ENCODE data around the gene MTARC1.

Gene MTARC1

GRCh38 chr1:220769205-220769604 lies 17.5 kb upstream of the MTARC1 start:
- DNase-seq (ENCODE audit: low read depth in 3 of 3, low spot score in 1 of 3): no peak

- DNase-seq (ENCODE audit: low read depth in 3 of 3, low spot score in 1 of 3): no peak
Observed at GRCh38 chr1:220770245-220770913, 16.3 kb upstream of the MTARC1 start.

- DNase-seq (ENCODE audit: low read depth in 3 of 3, low spot score in 1 of 3): no peak
Observed at GRCh38 chr1:220772846-220773245, 13.9 kb upstream of the MTARC1 start.

GRCh38 chr1:220775240-220775853 lies 11.4 kb upstream of the MTARC1 start:
- DNase-seq (ENCODE audit: low read depth in 3 of 3, low spot score in 1 of 3): peak in 1 of 3 donors; percentile 25

GRCh38 chr1:220776254-220776653 lies 10.5 kb upstream of the MTARC1 start:
- no peak for DNase-seq (ENCODE audit: low read depth in 3 of 3, low spot score in 1 of 3)

GRCh38 chr1:220776720-220777326 lies 9.9 kb upstream of the MTARC1 start:
- DNase-seq (ENCODE audit: low read depth in 3 of 3, low spot score in 1 of 3): peak in 2 of 3 donors; percentile 34 to 66

GRCh38 chr1:220783453-220783852 lies 3.3 kb upstream of the MTARC1 start:
- DNase-seq (ENCODE audit: low read depth in 3 of 3, low spot score in 1 of 3): no peak

GRCh38 chr1:220784751-220785150 lies 2.0 kb upstream of the MTARC1 start:
- DNase-seq (ENCODE audit: low read depth in 3 of 3, low spot score in 1 of 3): no peak

- DNase-seq (ENCODE audit: low read depth in 3 of 3, low spot score in 1 of 3): no peak
Observed at GRCh38 chr1:220785166-220786056, 1.3 kb upstream of the MTARC1 start.

GRCh38 chr1:220786057-220786336 lies 716 bp upstream of the MTARC1 start:
- DNase-seq (ENCODE audit: low read depth in 3 of 3, low spot score in 1 of 3): no peak

- DNase-seq (ENCODE audit: low read depth in 3 of 3, low spot score in 1 of 3): no peak
Observed at GRCh38 chr1:220787069-220787619, 431 bp downstream of the MTARC1 start.

GRCh38 chr1:220788900-220789299 lies 2.2 kb downstream of the MTARC1 start:
- no peak for DNase-seq (ENCODE audit: low read depth in 3 of 3, low spot score in 1 of 3)

GRCh38 chr1:220789532-220790147 lies 2.9 kb downstream of the MTARC1 start:
- DNase-seq (ENCODE audit: low read depth in 3 of 3, low spot score in 1 of 3): no peak

GRCh38 chr1:220791285-220791684 lies 4.6 kb downstream of the MTARC1 start:
- DNase-seq (ENCODE audit: low read depth in 3 of 3, low spot score in 1 of 3): no peak

- DNase-seq (ENCODE audit: low read depth in 3 of 3, low spot score in 1 of 3): no peak
Observed at GRCh38 chr1:220791956-220792355, 5.2 kb downstream of the MTARC1 start.

GRCh38 chr1:220796530-220796929 lies 9.8 kb downstream of the MTARC1 start:
- DNase-seq (ENCODE audit: low read depth in 3 of 3, low spot score in 1 of 3): no peak

GRCh38 chr1:220797044-220797443 lies 10.3 kb downstream of the MTARC1 start:
- DNase-seq (ENCODE audit: low read depth in 3 of 3, low spot score in 1 of 3): no peak

GRCh38 chr1:220797553-220797952 lies 10.8 kb downstream of the MTARC1 start:
- DNase-seq (ENCODE audit: low read depth in 3 of 3, low spot score in 1 of 3): no peak

- no peak for DNase-seq (ENCODE audit: low read depth in 3 of 3, low spot score in 1 of 3)
Observed at GRCh38 chr1:220798338-220798737, 11.6 kb downstream of the MTARC1 start.

- no peak for DNase-seq (ENCODE audit: low read depth in 3 of 3, low spot score in 1 of 3)
Observed at GRCh38 chr1:220800262-220800661, 13.5 kb downstream of the MTARC1 start.
